Measurements from ENCODE around the gene RSPH1. TPM values are rescaled to one million over a fixed set of nuclear protein-coding genes. Genes with fewer than 3 reads are reported as not detected.

RSPH1 gene
- polyA plus RNA-seq, 1 of the 3 experiments (the other 2 are of a cell fraction), result 0.97 TPM

DNA sequence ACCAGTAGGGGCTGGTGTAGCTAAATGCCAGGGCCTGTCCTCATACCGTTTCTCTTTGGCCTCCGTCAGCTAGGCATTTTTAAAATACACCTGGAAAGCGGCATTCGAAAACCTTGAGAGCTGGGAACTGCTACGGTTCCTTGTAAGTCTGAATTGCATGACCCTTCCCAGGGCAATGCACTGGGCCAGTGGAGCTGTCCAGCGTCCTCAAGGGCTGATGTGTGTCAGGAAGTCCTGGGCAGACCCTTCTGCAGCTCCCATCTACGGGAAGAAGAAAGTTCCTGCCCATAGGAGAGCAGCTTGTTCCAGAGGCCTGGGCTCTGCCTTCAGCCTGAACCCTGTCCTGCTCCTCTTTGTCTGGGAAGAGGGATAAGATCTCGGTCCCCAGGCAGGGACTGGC lies 58.2 kb downstream of the RSPH1 start:
- Histone ChIP-seq H3K79me2 (ENCODE audit: insufficient read depth) (no peaks in the 10 kb centered on the region), H3K4me3 (ENCODE audit: low read depth in 2 of 2, low read length in 1 of 2) (no peak overlapping the region), H3F3A (replicated peaks; ENCODE audit: insufficient read depth) (no peaks in the 10 kb centered on the region), H3K27ac (ENCODE audit: low read depth in 2 of 2, low read length in 1 of 2) (no peak overlapping the region), H3K4me1 (ENCODE audit: control insufficient read depth in 1 of 2, insufficient read depth in 2 of 2, low read depth in 1 of 2, low read length in 1 of 2) (no peaks in the 10 kb centered on the region; a peak in 1 of 4 replicates), H2AFZ (ENCODE audit: low read depth) (no peak overlapping the region), H3K36me3 (replicated peaks in 1 of 2; ENCODE audit: control insufficient read depth in 1 of 2, insufficient read depth in 2 of 2, low read length in 1 of 2) (no peaks in the 10 kb centered on the region), H3K27me3 (ENCODE audit: insufficient read depth) (no peaks in the 10 kb centered on the region), H3K4me2 (no peak overlapping the region), H3K9me2 (no peaks in the 10 kb centered on the region), H3K9me3 (no peaks in the 10 kb centered on the region), H3K9ac (no peak overlapping the region), H4K20me1 (ENCODE audit: insufficient read depth) (no peaks in the 10 kb centered on the region)
- peak; percentile 27 for DNase-seq
- CTCF ChIA-PET, result interaction anchor here (1.0 kb wide), 1 partner anchor 13 kb away, joined by 3 read pairs; no protein-coding TSS in a partner anchor
- 33% methylated on average over 6 of the region's 8 CpGs for WGBS (ENCODE audit: low lambda C conversion rate)
- POLR2A ChIA-PET, result no interaction called here
- TF ChIP-seq ZBTB33 (IDR thresholded peaks at IDR 0.05; ENCODE audit: borderline replicate concordance, low read depth) (no peak), CHD2 (IDR thresholded peaks at IDR 0.05; ENCODE audit: low read length, partially characterized antibody) (no peak), SMC3 (IDR thresholded peaks at IDR 0.05; ENCODE audit: low read depth, low read length) (no peak), NFIC (IDR thresholded peaks at IDR 0.05; ENCODE audit: borderline replicate concordance) (no peak), MEF2A (IDR thresholded peaks at IDR 0.05; ENCODE audit: borderline replicate concordance, low read depth) (no peak), RFX5 (IDR thresholded peaks at IDR 0.05; ENCODE audit: low read length) (no peak), FOXM1 (IDR thresholded peaks at IDR 0.05; ENCODE audit: low read depth) (no peak), TAF1 (IDR thresholded peaks at IDR 0.05; ENCODE audit: borderline replicate concordance, low read depth, low read length) (no peak), IRF3 (IDR thresholded peaks at IDR 0.05; ENCODE audit: low read depth, low read length) (no peak), GATA2 (CRISPR knock-in tag; IDR thresholded peaks at IDR 0.05) (no peak), GABPA (IDR thresholded peaks at IDR 0.05; ENCODE audit: low read depth) (no peak), FOSL2 (IDR thresholded peaks at IDR 0.05; ENCODE audit: borderline replicate concordance, low read depth) (no peak), MXI1 (IDR thresholded peaks at IDR 0.05; ENCODE audit: low read depth, low read length) (no peak), USF2 (IDR thresholded peaks at IDR 0.05; ENCODE audit: borderline replicate concordance, low read depth, low read length) (no peak), SIN3A (IDR thresholded peaks at IDR 0.05; ENCODE audit: borderline replicate concordance, low read depth, low read length) (no peak), REST (IDR thresholded peaks at IDR 0.05; ENCODE audit: low read depth, low read length) (no peak), NRF1 (IDR thresholded peaks at IDR 0.05; ENCODE audit: low read depth, low read length) (no peak)
- TF ChIP-seq, protein P1, sequence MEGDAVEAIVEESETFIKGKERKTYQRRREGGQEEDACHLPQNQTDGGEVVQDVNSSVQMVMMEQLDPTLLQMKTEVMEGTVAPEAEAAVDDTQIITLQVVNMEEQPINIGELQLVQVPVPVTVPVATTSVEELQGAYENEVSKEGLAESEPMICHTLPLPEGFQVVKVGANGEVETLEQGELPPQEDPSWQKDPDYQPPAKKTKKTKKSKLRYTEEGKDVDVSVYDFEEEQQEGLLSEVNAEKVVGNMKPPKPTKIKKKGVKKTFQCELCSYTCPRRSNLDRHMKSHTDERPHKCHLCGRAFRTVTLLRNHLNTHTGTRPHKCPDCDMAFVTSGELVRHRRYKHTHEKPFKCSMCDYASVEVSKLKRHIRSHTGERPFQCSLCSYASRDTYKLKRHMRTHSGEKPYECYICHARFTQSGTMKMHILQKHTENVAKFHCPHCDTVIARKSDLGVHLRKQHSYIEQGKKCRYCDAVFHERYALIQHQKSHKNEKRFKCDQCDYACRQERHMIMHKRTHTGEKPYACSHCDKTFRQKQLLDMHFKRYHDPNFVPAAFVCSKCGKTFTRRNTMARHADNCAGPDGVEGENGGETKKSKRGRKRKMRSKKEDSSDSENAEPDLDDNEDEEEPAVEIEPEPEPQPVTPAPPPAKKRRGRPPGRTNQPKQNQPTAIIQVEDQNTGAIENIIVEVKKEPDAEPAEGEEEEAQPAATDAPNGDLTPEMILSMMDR (IDR thresholded peaks at IDR 0.05), result no peak
- TF ChIP-seq, protein P2, sequence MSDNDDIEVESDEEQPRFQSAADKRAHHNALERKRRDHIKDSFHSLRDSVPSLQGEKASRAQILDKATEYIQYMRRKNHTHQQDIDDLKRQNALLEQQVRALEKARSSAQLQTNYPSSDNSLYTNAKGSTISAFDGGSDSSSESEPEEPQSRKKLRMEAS (IDR thresholded peaks at IDR 0.05; ENCODE audit: low read depth), result no peak
